Pancreas (tissue), 10 donors: ENCODE measurements around the gene NUBPL. TPM values are rescaled to one million over a fixed set of nuclear protein-coding genes. Genes with fewer than 3 reads are reported as not detected.

Experiments used
- ATAC-seq, 4 donors: fragments of 200-7000 bp; cut with Tn5 transposase; one replicate each; pipeline versions ENCODE4 v1.8.0 to v1.9.1; 2020; ENCODE audit warnings: mild to moderate bottlenecking in 4 of 4, moderate library complexity in 4 of 4
- DNase-seq, 6 donors: peaks; one replicate each; pipeline ENCODE4 v3.0.0-alpha.2; 2020
- FAIRE-seq: peaks from 2 replicates; lab custom pipeline; 2012; peaks lifted over from hg19 to GRCh38; lab: Jason Lieb, UNC
- H3K27ac ChIP-seq, 4 donors: fragments of 200-600 bp; sonication (generic); 1 replicate in 3 of 4; 2 replicates in 1 of 4; pipeline versions ENCODE4 v1.5.0 to v1.8.0; 2020
- H3K27me3 ChIP-seq, 4 donors: fragments of 200-600 bp; one replicate each; pipeline ENCODE4 v1.8.0; 2021
- H3K36me3 ChIP-seq, 3 donors: fragments of 200-600 bp; sonication (generic) in 1 of 3; one replicate each; pipeline versions ENCODE4 v1.5.0 to v1.8.0; 2020 to 2021
- H3K4me1 ChIP-seq, 3 donors: fragments of 200-600 bp; one replicate each; pipeline ENCODE4 v1.8.0; 2021
- H3K4me3 ChIP-seq, 4 donors: fragments of 200-600 bp; sonication (generic) in 2 of 4; one replicate each; pipeline versions ENCODE4 v1.5.0 to v1.8.0; 2020 to 2021
- H3K9me3 ChIP-seq, 4 donors: fragments of 200-600 bp; one replicate each; pipeline ENCODE4 v1.8.0; 2021
- WGBS, 2 donors: extraction: QIAGEN DNeasy Blood & Tissue Kit; methylation state at CpG; one replicate each; pipeline ENCODE4 v1.1.7; 2013; 5-methylcytosine and 5-hydroxymethylcytosine counted together
- intact Hi-C, 3 donors: fragments of 100-400 bp; cut with DNase I; formaldehyde crosslinking; loops; one replicate each; pipeline versions ENCODE4 v1.11.1 to v1.14.2; 2022
- polyA plus RNA-seq, 2 donors: library from polyadenylated mRNA; stranded (reverse); fragments of 200-250 nt; gene quantifications; one replicate each; pipeline ENCODE4 v1.2.3, GENCODE V29; 2013
- total RNA-seq, 6 donors: library from RNA; stranded (reverse); fragmentation: NEBNext Ultra II Directional in 4 of 6; extraction: Animal tissue kit (Norgen Biotek cat#: 25700) in 4 of 6; gene quantifications; one replicate each; pipeline versions ENCODE4 v1.2.1 to v1.2.4, GENCODE V29; 2021 to 2023
- TF ChIP-seq, protein P1 (sequence below), 4 donors: fragments of 200-600 bp; sonication (generic) in 3 of 4; IDR thresholded peaks; one replicate each; pipeline versions ENCODE4 v1.5.0 to v1.8.0; 2021; ENCODE audit warnings: antibody characterized with exemption in 4 of 4
- donor health status: healthy with polysubstance abuse.
- donor health status: DM: no; HTN: no; CAD: no; lungs with moderate emphysema.
- donor health status: DM: no; HTN: no; CAD: no.
- donor health status: control.
- donor health status: control.
- donor health status: Bipolar disorder and iron deficiency.
- donor health status: DM: yes; HTN: yes; CAD: no.
- donor health status: DM: no; HTN: no; CAD: no.
- donor health status: DM: no; HTN: no; CAD: no.
- donor health status: DM: yes; HTN: yes; CAD: no.

Gene NUBPL
- total and polyA plus RNA-seq, 8 donors = 2.1 to 7.0 (median 4.9) TPM

- no peak overlapping the region for H3K4me3 ChIP-seq
- ATAC-seq = no peak
- 89 to 90% methylated on average over 15 to 21 of the region's 21 CpGs for WGBS, 2 donors
- H3K27ac ChIP-seq = no peak overlapping the region
- H3K27me3 ChIP-seq = no peaks in the 10 kb centered on the region
- intact Hi-C loops = no loop called here
- no peak for FAIRE-seq
- peaks cover 0 to 2% (median 0%) of the 10 kb centered on the region in 3 donors for H3K4me1 ChIP-seq
- TF ChIP-seq, protein P1, sequence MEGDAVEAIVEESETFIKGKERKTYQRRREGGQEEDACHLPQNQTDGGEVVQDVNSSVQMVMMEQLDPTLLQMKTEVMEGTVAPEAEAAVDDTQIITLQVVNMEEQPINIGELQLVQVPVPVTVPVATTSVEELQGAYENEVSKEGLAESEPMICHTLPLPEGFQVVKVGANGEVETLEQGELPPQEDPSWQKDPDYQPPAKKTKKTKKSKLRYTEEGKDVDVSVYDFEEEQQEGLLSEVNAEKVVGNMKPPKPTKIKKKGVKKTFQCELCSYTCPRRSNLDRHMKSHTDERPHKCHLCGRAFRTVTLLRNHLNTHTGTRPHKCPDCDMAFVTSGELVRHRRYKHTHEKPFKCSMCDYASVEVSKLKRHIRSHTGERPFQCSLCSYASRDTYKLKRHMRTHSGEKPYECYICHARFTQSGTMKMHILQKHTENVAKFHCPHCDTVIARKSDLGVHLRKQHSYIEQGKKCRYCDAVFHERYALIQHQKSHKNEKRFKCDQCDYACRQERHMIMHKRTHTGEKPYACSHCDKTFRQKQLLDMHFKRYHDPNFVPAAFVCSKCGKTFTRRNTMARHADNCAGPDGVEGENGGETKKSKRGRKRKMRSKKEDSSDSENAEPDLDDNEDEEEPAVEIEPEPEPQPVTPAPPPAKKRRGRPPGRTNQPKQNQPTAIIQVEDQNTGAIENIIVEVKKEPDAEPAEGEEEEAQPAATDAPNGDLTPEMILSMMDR (IDR thresholded peaks at IDR 0.05) = no peak
- H3K9me3 ChIP-seq = no peaks in the 10 kb centered on the region
- H3K36me3 ChIP-seq = no peaks in the 10 kb centered on the region
- peak in 2 of 6 donors; percentile 55 to 60 for DNase-seq
Observed at GRCh38 chr14:31559939-31560338, 1.3 kb upstream of the NUBPL start.

DNA sequence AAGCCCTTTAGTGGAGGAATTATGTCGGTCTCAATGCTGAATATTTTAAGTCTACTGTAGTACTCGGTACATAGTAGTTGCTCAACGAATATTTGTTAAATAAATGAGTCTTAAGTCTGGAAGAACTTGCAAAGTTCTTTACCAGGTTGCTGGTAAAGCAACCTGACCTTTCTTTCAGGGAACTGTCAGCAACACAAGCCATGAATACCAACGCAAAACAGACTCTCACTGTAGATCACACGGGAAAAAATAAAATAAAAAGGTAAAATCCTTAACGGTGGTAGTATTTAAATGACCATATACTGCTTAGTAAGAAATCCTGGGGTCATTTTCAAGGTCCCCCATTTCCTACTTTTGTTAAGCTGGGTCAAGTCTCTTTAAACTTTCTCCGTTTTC, 447 bp upstream of the NUBPL start:
- TF ChIP-seq, protein P1 (IDR thresholded peaks at IDR 0.05) = no peak
- Histone ChIP-seq H3K27me3 (no peaks in the 10 kb centered on the region), H3K9me3 (no peaks in the 10 kb centered on the region), H3K36me3 (no peaks in the 10 kb centered on the region), H3K27ac (peak overlapping the region; percentile 56 to 86 (median 82)), H3K4me1 (peaks cover 0 to 2% (median 0%) of the 10 kb centered on the region in 3 donors), H3K4me3 (peak overlapping the region; percentile 58 to 94 (median 79))
- no peak for DNase-seq
- no peak for FAIRE-seq
- intact Hi-C loops = no loop called here
- peak in 3 of 4 donors; percentile 9 to 17 (median 13) for ATAC-seq
- WGBS, 2 donors = 37% methylated on average over 7 of the region's 7 CpGs

DNA sequence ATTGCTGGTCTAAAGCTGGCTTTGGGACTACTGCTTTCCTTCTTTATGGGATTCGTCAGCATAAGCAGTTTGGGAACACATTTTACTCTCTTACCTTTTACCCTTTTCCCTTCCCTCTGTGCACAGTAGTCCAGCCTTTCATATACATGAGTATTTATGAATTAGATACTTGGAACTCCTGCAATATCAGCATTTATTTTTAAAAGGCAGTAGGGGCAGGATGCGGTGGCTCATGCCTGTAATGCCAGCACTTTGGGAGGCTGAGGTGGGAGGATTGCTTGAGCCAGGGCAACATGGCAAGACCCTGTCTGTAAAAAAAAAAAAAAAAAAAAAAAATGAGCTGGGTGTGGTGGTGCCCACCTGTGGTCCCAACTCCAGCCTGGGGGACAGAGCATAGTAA, 3.0 kb downstream of the NUBPL start:
- TF ChIP-seq, protein P1 (IDR thresholded peaks at IDR 0.05) = no peak
- DNase-seq = no peak
- Histone ChIP-seq H3K27ac (no peak overlapping the region), H3K4me1 (peaks cover 0 to 2% (median 0%) of the 10 kb centered on the region in 3 donors), H3K36me3 (no peaks in the 10 kb centered on the region), H3K27me3 (no peaks in the 10 kb centered on the region), H3K9me3 (no peaks in the 10 kb centered on the region), H3K4me3 (no peak overlapping the region)
- no peak for FAIRE-seq
- ATAC-seq = no peak
- intact Hi-C loops = no loop called here
- WGBS, 2 donors = 94 to 98% methylated on average over 2 of the region's 2 CpGs

DNA sequence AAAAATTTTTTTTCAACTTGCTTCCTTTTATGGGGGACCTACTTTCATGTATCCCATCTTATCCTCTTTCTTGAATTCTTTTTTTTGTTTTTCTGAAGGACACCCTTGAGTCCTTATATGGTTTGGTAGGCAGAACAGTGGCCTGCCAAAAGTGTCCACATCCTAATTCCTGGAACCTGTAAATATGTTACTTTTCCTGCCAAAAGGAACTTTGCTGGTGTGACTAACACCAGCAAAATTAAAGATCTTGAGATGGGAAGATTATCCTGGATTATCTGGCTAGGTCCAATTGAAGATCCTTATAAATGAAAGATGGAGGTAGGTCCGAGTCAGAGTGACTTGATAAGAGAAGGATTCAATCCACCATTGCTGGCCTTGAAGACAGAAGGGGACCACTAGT, 5.3 kb downstream of the NUBPL start:
- no peaks in the 10 kb centered on the region for H3K36me3 ChIP-seq
- no peak for FAIRE-seq
- no peak overlapping the region for H3K27ac ChIP-seq

DNA sequence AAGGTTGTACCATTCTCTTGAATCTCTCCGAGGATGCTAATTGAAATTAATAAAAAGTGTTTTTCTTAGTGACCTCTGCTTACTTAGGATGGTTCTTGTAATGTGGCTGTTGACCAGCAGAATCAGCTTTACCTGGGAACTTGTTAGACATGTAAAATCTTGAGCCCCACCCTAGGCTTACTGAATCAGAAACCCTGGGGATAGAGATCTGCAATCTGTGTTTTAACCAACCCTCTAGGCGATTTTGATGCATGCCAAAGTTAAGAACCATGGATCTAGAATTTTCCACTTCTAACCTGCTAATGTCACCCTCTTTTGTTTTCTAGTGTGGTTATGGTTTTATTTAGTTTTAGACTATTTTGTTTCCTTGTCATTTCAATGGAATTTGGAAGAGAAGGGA, 6.5 kb downstream of the NUBPL start:
- Histone ChIP-seq H3K4me3 (no peak overlapping the region), H3K27me3 (no peaks in the 10 kb centered on the region), H3K36me3 (no peaks in the 10 kb centered on the region), H3K4me1 (no peaks in the 10 kb centered on the region), H3K27ac (no peak overlapping the region), H3K9me3 (no peaks in the 10 kb centered on the region)
- no peak for DNase-seq
- intact Hi-C loops = no loop called here
- ATAC-seq = no peak
- TF ChIP-seq, protein P1 (IDR thresholded peaks at IDR 0.05) = no peak
- WGBS, 2 donors = 89 to 91% methylated on average over 2 of the region's 2 CpGs
- no peak for FAIRE-seq

More for the DNA sequence above, 5.3 kb downstream of the NUBPL start:
- WGBS, 2 donors = 86 to 93% methylated on average over 1 of the region's 1 CpG
- intact Hi-C loops = no loop called here
- Histone ChIP-seq H3K9me3 (no peaks in the 10 kb centered on the region), H3K4me3 (no peak overlapping the region), H3K4me1 (peaks cover 0 to 2% (median 0%) of the 10 kb centered on the region in 3 donors), H3K27me3 (no peaks in the 10 kb centered on the region)
- no peak for ATAC-seq
- TF ChIP-seq, protein P1 (IDR thresholded peaks at IDR 0.05) = no peak
- no peak for DNase-seq
